ENCODE measurements around the gene TBC1D13.
"Not testable (repeated sequence)": the region's sequence is repeated elsewhere in the genome, so short reads cannot be mapped to it uniquely, and the experiment has no call there.

The TBC1D13 gene

GRCh38 chr9:128851779-128852600 lies 64.9 kb downstream of the TBC1D13 start:
- not testable (repeated sequence) for H3K27ac ChIP-seq (ENCODE audit: low read depth, low read length, severe bottlenecking); H3K4me1 ChIP-seq (ENCODE audit: control insufficient read depth, insufficient read depth, low read length, poor library complexity, severe bottlenecking); H3K36me3 ChIP-seq (ENCODE audit: control insufficient read depth, insufficient read depth, low read length); H3K4me3 ChIP-seq (ENCODE audit: extremely low read depth, insufficient read depth, low read length, poor library complexity, severe bottlenecking)
- peaks cover 13% of the 10 kb centered on the region for H3K9me3 ChIP-seq (ENCODE audit: control insufficient read depth, low read length)
- WGBS, 2 experiments (ENCODE audit: insufficient coverage in 2 of 2), result 85 to 95% methylated on average over 4 to 5 of the region's 10 CpGs

GRCh38 chr9:128852646-128853045 lies 65.6 kb downstream of the TBC1D13 start:
- H3K4me1 ChIP-seq (ENCODE audit: control insufficient read depth, insufficient read depth, low read length, poor library complexity, severe bottlenecking); H3K27ac ChIP-seq (ENCODE audit: low read depth, low read length, severe bottlenecking); H3K36me3 ChIP-seq (ENCODE audit: control insufficient read depth, insufficient read depth, low read length); H3K4me3 ChIP-seq (ENCODE audit: extremely low read depth, insufficient read depth, low read length, poor library complexity, severe bottlenecking): not testable (repeated sequence)
- peaks cover 12% of the 10 kb centered on the region for H3K9me3 ChIP-seq (ENCODE audit: control insufficient read depth, low read length)
- WGBS, 2 experiments (ENCODE audit: insufficient coverage in 2 of 2), result 100% methylated on average over 1 of the region's 2 CpGs; no CpG with 5 or more reads in 1 of the 2 experiments

GRCh38 chr9:128854454-128854853 lies 67.4 kb downstream of the TBC1D13 start:
- H3K27ac ChIP-seq (ENCODE audit: low read depth, low read length, severe bottlenecking); H3K36me3 ChIP-seq (ENCODE audit: control insufficient read depth, insufficient read depth, low read length); H3K4me3 ChIP-seq (ENCODE audit: extremely low read depth, insufficient read depth, low read length, poor library complexity, severe bottlenecking); H3K9me3 ChIP-seq (ENCODE audit: control insufficient read depth, low read length); H3K4me1 ChIP-seq (ENCODE audit: control insufficient read depth, insufficient read depth, low read length, poor library complexity, severe bottlenecking): not testable (repeated sequence)
- WGBS, 2 experiments (ENCODE audit: insufficient coverage in 2 of 2), result 100% methylated on average over 3 of the region's 6 CpGs

GRCh38 chr9:128858476-128858875 lies 71.4 kb downstream of the TBC1D13 start:
- H3K27ac ChIP-seq (ENCODE audit: low read depth, low read length, severe bottlenecking); H3K36me3 ChIP-seq (ENCODE audit: control insufficient read depth, insufficient read depth, low read length); H3K9me3 ChIP-seq (ENCODE audit: control insufficient read depth, low read length); H3K4me1 ChIP-seq (ENCODE audit: control insufficient read depth, insufficient read depth, low read length, poor library complexity, severe bottlenecking); H3K4me3 ChIP-seq (ENCODE audit: extremely low read depth, insufficient read depth, low read length, poor library complexity, severe bottlenecking): not testable (repeated sequence)
- 91 to 94% methylated on average over 7 of the region's 7 CpGs for WGBS, 2 experiments (ENCODE audit: insufficient coverage in 2 of 2)
